Measurements from ENCODE around the gene LYRM7.
A peak's percentile ranks its signal among the peaks of the same experiment; 100 is the strongest.

Gene LYRM7

GRCh38 chr5:131160134-131160533, 10.6 kb upstream of the LYRM7 start:
- no peaks in the 10 kb centered on the region for H3K27me3 ChIP-seq (ENCODE audit: insufficient read depth, poor library complexity, severe bottlenecking)
- TF ChIP-seq REST (IDR thresholded peaks at IDR 0.05; ENCODE audit: insufficient replicate concordance, low read depth), result no peak
- no peak for TF ChIP-seq CTCF (IDR thresholded peaks at IDR 0.05; ENCODE audit: insufficient read depth, low read length)
- no peak for TF ChIP-seq SPI1 (IDR thresholded peaks at IDR 0.05; ENCODE audit: borderline replicate concordance, low read depth)
- no peak for TF ChIP-seq POLR2AphosphoS5 (IDR thresholded peaks at IDR 0.05; ENCODE audit: low read depth)
- no peak for TF ChIP-seq GABPA (IDR thresholded peaks at IDR 0.05; ENCODE audit: low read depth)
- H3K27ac ChIP-seq (replicated peaks), result no peak overlapping the region
- no peak for DNase-seq (ENCODE audit: low read depth in 1 of 2, low spot score in 1 of 2)
- no peak overlapping the region for H3K4me3 ChIP-seq (replicated peaks; ENCODE audit: insufficient read depth, low read length)

- Histone ChIP-seq H3K4me3 (replicated peaks; ENCODE audit: insufficient read depth, low read length) (peak overlapping the region; percentile 68), H3K27ac (replicated peaks) (peak overlapping the region; percentile 93), H3K27me3 (ENCODE audit: insufficient read depth, poor library complexity, severe bottlenecking) (no peaks in the 10 kb centered on the region)
- peak in 1 of 2 experiments; percentile 13 for DNase-seq (ENCODE audit: low read depth in 1 of 2, low spot score in 1 of 2)
- TF ChIP-seq CTCF (IDR thresholded peaks at IDR 0.05; ENCODE audit: insufficient read depth, low read length) (no peak), GABPA (IDR thresholded peaks at IDR 0.05; ENCODE audit: low read depth) (no peak), SPI1 (IDR thresholded peaks at IDR 0.05; ENCODE audit: borderline replicate concordance, low read depth) (no peak), REST (IDR thresholded peaks at IDR 0.05; ENCODE audit: insufficient replicate concordance, low read depth) (no peak), POLR2AphosphoS5 (IDR thresholded peaks at IDR 0.05; ENCODE audit: low read depth) (no peak)
Measured at GRCh38 chr5:131163276-131164119, 7.2 kb upstream of the LYRM7 start.

GRCh38 chr5:131164191-131165118, 6.3 kb upstream of the LYRM7 start:
- Histone ChIP-seq H3K27me3 (ENCODE audit: insufficient read depth, poor library complexity, severe bottlenecking) (no peaks in the 10 kb centered on the region), H3K4me3 (replicated peaks; ENCODE audit: insufficient read depth, low read length) (peak overlapping the region; percentile 68), H3K27ac (replicated peaks) (peak overlapping the region; percentile 93)
- TF ChIP-seq GABPA (IDR thresholded peaks at IDR 0.05; ENCODE audit: low read depth), result no peak
- TF ChIP-seq POLR2AphosphoS5 (IDR thresholded peaks at IDR 0.05; ENCODE audit: low read depth), result no peak
- TF ChIP-seq REST (IDR thresholded peaks at IDR 0.05; ENCODE audit: insufficient replicate concordance, low read depth), result no peak
- TF ChIP-seq CTCF (IDR thresholded peaks at IDR 0.05; ENCODE audit: insufficient read depth, low read length), result no peak
- no peak for TF ChIP-seq SPI1 (IDR thresholded peaks at IDR 0.05; ENCODE audit: borderline replicate concordance, low read depth)
- DNase-seq (ENCODE audit: low read depth in 1 of 2, low spot score in 1 of 2), result peak in 1 of 2 experiments; percentile 52
